K562 (cell line): ENCODE measurements around the gene XBP1. TPM values are rescaled to one million over a fixed set of nuclear protein-coding genes. Genes with fewer than 3 reads are reported as not detected.

ENCODE experiments used
- ESRRA ChIP-seq: fragments of 450-650 bp; IDR thresholded peaks from 2 replicates; pipeline ENCODE4 v1.6.1; 2014; ENCODE audit warnings: low read depth, mild to moderate bottlenecking, moderate library complexity, borderline replicate concordance
- KDM5B ChIP-seq: fragments of 200-600 bp; sonication (generic); IDR thresholded peaks from 2 replicates; pipeline ENCODE4 v1.6.1; 2012; ENCODE audit warnings: low read depth, mild to moderate bottlenecking, moderate library complexity, low read length, control low read depth, inconsistent platforms; ENCODE audit not compliant: insufficient replicate concordance
- MTA3 ChIP-seq: fragments of 450-650 bp; formaldehyde crosslinking; IDR thresholded peaks from 2 replicates; pipeline ENCODE4 v1.6.1; 2017; ENCODE audit warnings: mild to moderate bottlenecking, borderline replicate concordance
- NUFIP1 ChIP-seq: fragments of 450-650 bp; IDR thresholded peaks from 2 replicates; pipeline ENCODE4 v1.6.1; 2018; ENCODE audit not compliant: partially characterized antibody
- POU5F1 ChIP-seq: fragments of 150-350 bp; IDR thresholded peaks from 2 replicates; pipeline ENCODE4 v1.6.1; 2014; ENCODE audit warnings: borderline replicate concordance, low read length, low read depth, mild to moderate bottlenecking; ENCODE audit not compliant: partially characterized antibody
- PTBP1 ChIP-seq: fragments of 200-400 bp; formaldehyde crosslinking; IDR thresholded peaks from 2 replicates; pipeline ENCODE4 v1.6.1; 2017; ENCODE audit warnings: low read depth, low read length
- SIRT6 ChIP-seq: IDR thresholded peaks from one replicate; pipeline ENCODE4 v1.6.1; 2012; ENCODE audit warnings: low read depth, mild to moderate bottlenecking, control low read depth, inconsistent platforms, low read length, moderate library complexity
- SLC30A9 ChIP-seq: fragments of 250-450 bp; sonication (Bioruptor Pico); IDR thresholded peaks from 2 replicates; pipeline ENCODE4 v1.8.0; 2022; ENCODE audit warnings: mild to moderate bottlenecking, moderate library complexity
- TCF3 ChIP-seq: sonication (generic); formaldehyde crosslinking; IDR thresholded peaks from 2 replicates; pipeline ENCODE4 v1.4.0; 2020; ENCODE audit warnings: mild to moderate bottlenecking, missing genetic modification reagents
- THRB ChIP-seq: fragments of 450-650 bp; formaldehyde crosslinking; conservative IDR thresholded peaks from 2 replicates; pipeline ENCODE4 v1.4.0; 2022; ENCODE audit warnings: mild to moderate bottlenecking, missing genetic modification characterization
- WHSC1 ChIP-seq: IDR thresholded peaks from one replicate; pipeline ENCODE4 v1.6.1; 2012; ENCODE audit warnings: low read length, control low read depth, inconsistent platforms
- polyA plus RNA-seq, 8 experiments: library from polyadenylated mRNA; depleted of rRNA in 4 of 8; stranded (reverse) in 5 of 8; unstranded in 3 of 8; fragments of >200 nt; fragmentation: Nextera tagmentation in 2 of 8; fragmentation: Illumina TruSeq in 1 of 8; extraction: Ambion mirVana in 2 of 8; extraction: Trizol in 1 of 8; gene quantifications; 2 replicates each; pipeline versions ENCODE4 v1.2.1 to v1.2.3, GENCODE V29; 2011 to 2014; ENCODE audit warnings: inconsistent platforms in 1 of 8, missing spikeins in 1 of 8
- total RNA-seq, 7 experiments: library from RNA; depleted of rRNA in 6 of 7; stranded (reverse); fragments of >200 nt in 6 of 7; fragmentation: Illumina TruSeq in 2 of 7; extraction: Trizol in 2 of 7; gene quantifications; 2 replicates each; pipeline versions ENCODE4 v1.2.1 to v1.2.3, GENCODE V29; 2011 to 2021; ENCODE audit warnings: low replicate concordance in 1 of 7

The XBP1 gene
- total and polyA plus RNA-seq, 9 of the 15 experiments (the other 6 are each of a cell fraction or from before 2014, with no cell fraction given): 25.0 to 218 (median 94.6) TPM

GRCh38 chr22:28773461-28773867 is 26.9 kb downstream of the XBP1 start (continued):
- TF ChIP-seq THRB (CRISPR knock-in tag) (no peak), POU5F1 (no peak), ESRRA (no peak), MTA3 (peak; percentile 2; the same call in 1 of the 2 replicates), SIRT6 (no peak), KDM5B (peak; percentile 5), NUFIP1 (no peak), WHSC1 (no peak), PTBP1 (no peak), SLC30A9 (CRISPR knock-in tag) (no peak), TCF3 (no peak)
- TF ChIP-seq, all 486 proteins: peak for 2
